DND-41 (cell line): Measurements from ENCODE around the gene ADH5.

Source experiments
- EZH2 ChIP-seq: IDR thresholded peaks from 3 replicates; pipeline ENCODE4 v1.6.1; 2012; ENCODE audit warnings: borderline replicate concordance, low read depth, mild to moderate bottlenecking, moderate library complexity, low read length, inconsistent platforms; ENCODE audit not compliant: severe bottlenecking
- TF ChIP-seq, protein P1 (sequence below): IDR thresholded peaks from 2 replicates; pipeline ENCODE4 v1.5.1; 2012; ENCODE audit warnings: borderline replicate concordance, low read length, moderate library complexity, mild to moderate bottlenecking; ENCODE audit not compliant: poor library complexity, severe bottlenecking; ENCODE audit errors: extremely low read depth

DNA sequence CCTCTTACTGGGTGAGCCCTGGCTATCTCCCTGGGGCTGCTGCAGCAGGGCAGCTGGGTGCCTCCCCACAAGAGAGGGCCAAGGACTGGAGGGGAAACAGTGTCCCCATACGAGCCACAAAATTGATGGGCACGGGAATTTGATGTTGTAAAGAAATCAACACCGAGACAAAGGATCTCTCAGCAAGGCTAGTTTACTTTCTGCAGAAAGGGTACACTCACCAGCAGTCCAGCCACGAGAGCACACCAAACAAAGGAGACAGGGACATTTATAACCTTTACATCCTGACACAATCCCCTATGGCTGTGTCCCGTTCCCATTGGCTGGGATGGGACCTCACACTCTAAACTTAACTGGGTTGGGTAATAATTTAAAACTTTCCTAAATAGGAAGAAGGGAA is 67.2 kb downstream of the ADH5 start:
- TF ChIP-seq EZH2: no peak
- TF ChIP-seq, protein P1, sequence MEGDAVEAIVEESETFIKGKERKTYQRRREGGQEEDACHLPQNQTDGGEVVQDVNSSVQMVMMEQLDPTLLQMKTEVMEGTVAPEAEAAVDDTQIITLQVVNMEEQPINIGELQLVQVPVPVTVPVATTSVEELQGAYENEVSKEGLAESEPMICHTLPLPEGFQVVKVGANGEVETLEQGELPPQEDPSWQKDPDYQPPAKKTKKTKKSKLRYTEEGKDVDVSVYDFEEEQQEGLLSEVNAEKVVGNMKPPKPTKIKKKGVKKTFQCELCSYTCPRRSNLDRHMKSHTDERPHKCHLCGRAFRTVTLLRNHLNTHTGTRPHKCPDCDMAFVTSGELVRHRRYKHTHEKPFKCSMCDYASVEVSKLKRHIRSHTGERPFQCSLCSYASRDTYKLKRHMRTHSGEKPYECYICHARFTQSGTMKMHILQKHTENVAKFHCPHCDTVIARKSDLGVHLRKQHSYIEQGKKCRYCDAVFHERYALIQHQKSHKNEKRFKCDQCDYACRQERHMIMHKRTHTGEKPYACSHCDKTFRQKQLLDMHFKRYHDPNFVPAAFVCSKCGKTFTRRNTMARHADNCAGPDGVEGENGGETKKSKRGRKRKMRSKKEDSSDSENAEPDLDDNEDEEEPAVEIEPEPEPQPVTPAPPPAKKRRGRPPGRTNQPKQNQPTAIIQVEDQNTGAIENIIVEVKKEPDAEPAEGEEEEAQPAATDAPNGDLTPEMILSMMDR: no peak
